ENCODE results near the gene IFNG.

The IFNG gene

GRCh38 chr12:68163560-68164081 lies 4.1 kb upstream of the IFNG start:
- no peak for DNase-seq

GRCh38 chr12:68162374-68162773 lies 2.8 kb upstream of the IFNG start:
- DNase-seq: no peak

DNA sequence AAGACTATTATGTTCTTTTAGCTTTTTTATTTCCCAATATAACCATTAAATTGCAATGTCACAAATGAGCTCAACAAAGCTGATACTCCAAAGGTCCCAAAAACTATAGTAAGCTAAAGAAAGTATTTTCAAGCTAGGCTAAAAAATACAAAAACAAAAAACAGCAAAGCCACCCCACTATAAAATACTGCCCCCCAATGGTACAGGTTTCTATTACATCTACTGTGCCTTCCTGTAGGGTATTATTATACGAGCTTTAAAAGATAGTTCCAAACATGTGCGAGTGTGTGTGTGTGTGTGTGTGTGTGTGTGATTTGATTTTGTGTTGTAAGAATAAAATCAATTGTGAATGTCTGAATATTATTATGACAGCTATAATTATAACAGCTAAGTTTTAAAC lies 1.1 kb downstream of the IFNG start:
- DNase-seq: peak; percentile 5

DNA sequence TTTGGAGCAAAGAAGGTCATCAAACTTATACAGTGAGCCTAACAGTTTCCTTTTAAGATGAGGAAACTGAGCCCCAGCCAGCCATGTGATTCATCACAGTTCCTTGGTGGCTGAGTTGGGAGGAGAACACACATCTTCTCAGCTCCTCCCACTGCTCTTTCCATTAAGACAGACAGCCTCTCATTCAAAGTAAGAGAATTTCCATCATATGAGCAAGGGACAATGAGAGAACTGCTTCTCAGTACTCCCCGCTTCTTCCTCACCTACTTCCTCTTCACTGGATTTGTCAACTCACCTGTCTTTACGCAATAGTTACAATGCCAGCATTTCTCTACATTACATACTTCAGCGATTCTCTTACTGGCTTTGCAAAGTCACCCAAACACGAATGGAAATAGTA lies 2.2 kb downstream of the IFNG start:
- DNase-seq: no peak

DNA sequence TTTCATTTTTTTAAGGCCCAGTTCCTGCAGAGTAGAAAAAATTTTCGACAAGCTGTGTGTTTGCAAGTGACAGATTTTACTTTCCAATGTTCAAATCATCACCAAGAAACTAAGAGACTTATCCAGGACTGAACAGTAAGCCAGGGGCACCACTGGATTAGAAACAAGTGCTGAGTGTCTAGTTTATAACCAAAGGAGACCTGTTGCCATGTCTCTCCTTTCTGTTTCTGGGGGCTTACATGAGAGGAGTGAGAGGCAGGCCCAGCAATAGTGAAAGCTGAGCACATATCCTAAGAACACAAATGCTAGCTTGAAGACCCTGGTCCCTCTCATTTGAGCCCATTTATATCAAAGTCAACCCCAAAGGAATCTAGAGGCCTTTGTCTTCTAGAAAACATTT lies 2.9 kb downstream of the IFNG start:
- no peak for DNase-seq

- no peak for DNase-seq
Observed at GRCh38 chr12:68154779-68155178, 4.8 kb downstream of the IFNG start.

GRCh38 chr12:68148261-68148951 lies 11.1 kb downstream of the IFNG start:
- no peak for DNase-seq

DNA sequence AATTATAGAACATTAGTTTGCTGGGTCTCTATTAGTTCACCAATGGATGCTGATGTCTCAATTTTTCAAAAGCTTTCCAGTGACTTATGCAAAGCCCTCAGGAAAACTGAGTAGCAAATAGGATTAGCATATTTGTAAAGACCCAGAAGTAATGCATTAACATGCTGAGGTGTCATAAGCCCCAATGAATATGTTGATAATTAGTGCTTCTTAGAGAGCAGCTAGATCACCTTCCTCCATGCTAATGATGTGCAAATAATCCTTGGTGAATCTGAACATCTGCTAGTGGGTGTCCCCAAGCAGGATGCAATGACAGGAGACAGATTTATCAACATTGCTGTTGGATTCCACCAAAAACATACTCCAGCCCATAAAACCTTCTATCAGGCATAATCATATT lies 19.0 kb downstream of the IFNG start:
- peak; percentile 62 for DNase-seq

DNA sequence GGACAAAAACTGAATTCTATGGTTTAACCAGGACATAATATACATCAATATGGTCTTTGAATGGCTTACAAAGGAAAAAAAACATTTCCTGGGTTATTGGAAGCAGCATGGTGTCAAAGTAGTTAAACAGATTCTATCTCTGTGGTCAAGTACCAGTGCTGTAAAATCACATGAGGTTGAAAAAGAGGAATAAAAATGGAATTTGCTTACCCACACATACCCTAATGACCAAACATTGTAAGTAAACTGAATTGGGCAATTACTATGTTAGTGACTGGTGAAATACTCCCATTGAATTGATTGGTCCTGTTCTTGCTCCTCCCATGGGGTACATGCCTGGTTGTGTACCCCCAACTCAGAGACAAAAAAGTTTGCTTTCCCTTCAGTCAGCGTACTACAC lies 19.6 kb downstream of the IFNG start:
- DNase-seq: no peak

DNA sequence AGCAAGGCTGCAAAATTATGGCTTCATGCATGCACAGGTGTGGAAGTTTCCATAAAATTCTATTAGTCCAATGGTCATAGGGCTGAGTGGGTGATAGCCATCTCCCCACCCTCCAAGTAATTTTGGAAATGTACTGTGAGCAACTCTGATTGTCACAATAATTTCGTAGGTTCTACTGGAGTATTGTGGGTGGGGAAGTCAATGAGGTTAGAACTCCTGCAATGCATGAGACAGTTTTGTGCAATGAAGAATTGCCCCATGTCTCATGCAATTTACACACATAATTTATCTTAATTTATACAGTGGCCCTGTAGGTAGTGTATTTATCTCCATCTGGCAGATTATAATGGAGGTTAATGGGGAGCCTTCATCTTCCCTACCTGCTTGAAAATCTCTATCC lies 20.5 kb downstream of the IFNG start:
- no peak for DNase-seq

DNA sequence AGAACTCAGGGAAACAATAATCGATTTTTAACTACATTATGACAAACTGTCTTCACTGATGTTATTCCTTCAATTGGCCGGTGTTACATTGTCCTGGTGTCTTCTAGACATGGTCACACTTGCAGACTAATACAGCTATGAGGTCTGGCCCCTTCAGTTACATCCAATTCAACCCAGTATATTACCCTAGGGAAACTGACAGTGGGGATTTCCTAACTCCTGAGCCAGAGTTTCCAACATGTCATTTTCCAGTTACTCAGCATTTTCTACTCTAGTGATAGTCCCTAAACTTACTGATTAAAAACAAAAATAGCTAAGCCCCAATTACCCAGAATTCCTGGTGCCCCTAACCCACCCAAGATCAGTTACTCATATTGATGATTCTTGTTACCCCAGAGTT lies 21.1 kb downstream of the IFNG start:
- no peak for DNase-seq

DNA sequence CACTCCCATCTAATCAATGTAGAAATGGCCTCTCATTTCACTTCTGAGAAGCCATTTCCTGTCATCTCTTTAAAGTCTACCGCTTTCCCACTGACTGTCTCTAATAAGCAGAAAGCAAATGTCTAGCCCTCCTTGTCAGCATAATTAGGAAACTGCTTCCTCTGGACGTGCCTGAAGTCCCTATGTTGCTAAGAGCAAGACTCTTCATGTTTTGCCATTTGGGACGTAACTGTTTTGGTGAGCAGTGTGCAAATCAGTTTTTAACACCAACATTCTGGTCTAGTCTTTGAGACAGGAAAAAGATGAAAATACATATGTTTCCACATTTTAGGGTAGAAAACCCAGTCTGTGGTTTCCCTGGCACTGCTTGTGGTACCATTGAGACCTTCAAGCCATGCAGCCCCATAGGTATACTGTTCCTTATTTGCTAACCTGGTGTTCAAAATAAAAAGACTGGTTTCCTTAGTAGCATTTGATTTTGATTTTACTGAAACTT lies 22.2 kb downstream of the IFNG start:
- DNase-seq: no peak

- no peak for DNase-seq
Observed at GRCh38 chr12:68135520-68135919, 24.0 kb downstream of the IFNG start.

DNA sequence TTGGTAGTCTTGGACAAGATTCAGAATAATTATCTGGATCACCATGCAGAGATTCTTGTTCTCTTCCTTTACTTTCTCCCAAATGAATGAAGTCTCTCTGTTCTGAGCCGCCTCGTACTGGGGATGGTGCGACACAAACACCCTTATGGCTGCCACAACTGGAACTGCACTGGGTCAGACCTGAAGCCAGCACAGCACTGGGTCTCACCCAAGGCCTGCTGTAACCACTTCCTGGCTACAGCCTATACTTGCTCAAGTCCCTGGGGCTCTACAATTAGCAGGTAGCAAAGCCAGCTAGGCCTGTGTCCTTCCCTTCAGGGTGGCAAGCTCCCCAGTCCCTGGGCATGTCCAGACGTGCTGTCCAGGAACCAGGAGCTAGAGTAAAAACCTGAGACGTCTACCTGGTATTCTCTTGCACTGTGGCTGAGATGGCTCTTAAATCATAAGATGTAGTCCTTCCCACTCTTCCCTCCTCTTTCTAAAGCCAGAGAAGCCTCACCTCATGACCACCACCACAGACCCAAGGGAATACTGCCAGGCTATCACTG lies 27.6 kb downstream of the IFNG start:
- DNase-seq: no peak

GRCh38 chr12:68129979-68130378 lies 29.6 kb downstream of the IFNG start:
- DNase-seq: no peak

DNA sequence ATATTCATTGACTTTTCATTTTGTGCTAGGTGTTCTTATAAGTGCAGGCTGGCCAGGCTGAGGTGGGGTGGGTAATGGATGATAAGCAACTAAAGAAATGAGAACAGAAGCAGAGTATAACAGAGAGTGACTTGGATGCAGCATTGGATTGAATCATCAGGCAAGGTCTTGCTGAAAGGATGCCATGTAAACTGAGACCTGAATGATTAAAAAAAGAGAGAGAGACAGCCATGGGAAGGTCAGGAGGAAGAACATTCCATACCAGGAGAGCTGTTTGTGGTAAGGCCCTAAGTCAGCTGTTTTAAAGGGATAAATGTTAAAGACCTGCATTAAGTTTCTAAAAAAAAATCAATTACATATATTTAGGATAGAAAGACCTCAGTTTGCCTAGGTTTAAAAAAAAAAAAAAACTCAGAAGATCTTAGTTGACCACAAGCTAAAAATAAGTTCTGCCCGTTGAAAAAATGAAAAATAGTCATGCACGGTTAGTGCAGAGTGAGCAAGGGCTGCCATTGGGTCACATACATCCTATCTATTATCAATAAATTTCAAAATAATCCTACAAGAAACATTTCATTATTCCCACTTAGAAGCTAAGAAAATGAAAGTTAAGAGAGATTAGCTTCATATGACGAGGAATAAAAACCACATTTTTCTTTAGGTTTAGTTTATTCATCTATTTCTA lies 37.2 kb downstream of the IFNG start:
- DNase-seq: no peak

- no peak for DNase-seq
Observed at GRCh38 chr12:68121143-68121542, 38.4 kb downstream of the IFNG start.

DNA sequence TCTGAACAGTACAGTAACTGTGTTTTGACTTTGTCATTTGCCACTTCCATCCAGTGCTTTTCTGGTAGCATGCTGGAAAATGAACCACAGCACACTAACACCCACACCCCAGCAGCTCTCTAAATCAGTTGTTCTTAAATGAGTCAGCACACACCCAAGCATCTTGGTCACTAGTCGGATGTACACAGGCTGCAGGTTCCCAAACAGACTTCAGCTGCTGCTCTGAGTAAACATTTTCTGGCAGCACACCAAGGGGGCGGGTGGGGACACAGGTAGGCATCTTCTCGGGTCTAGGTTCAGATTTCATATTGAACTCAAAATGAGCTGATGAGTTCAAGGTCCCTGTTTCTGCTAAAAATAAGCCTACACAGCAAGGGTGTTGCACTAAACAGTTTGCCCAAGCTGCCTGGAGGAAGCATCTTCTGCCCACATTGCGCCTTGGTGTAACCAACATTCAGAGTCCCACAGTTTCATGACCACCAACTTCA lies 39.8 kb downstream of the IFNG start:
- DNase-seq: no peak

GRCh38 chr12:68119250-68119649 lies 40.3 kb downstream of the IFNG start:
- DNase-seq: no peak

- DNase-seq: no peak
Observed at GRCh38 chr12:68118096-68118755, 41.3 kb downstream of the IFNG start.

GRCh38 chr12:68117661-68118060 lies 41.9 kb downstream of the IFNG start:
- DNase-seq: no peak

GRCh38 chr12:68115281-68115680 lies 44.3 kb downstream of the IFNG start:
- no peak for DNase-seq

DNA sequence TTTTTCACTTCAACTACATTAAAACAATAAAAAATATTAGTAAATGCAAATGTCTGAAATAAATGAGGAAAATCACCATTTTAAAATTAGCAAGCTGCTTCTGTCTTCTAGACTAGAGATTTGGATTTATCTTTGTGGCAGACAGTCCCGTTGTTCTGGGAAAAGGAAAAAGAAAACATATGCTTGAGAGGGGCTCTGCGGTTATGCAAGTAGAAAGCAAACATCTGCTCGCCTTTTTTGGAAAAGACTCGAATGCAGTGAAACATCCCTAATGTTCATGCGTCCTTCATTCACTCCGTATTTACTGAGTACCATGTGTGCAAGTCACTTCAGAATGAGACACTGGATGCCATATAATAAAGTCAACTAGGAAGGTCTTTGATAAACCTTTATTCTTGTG lies 44.9 kb downstream of the IFNG start:
- peak; percentile 77 for DNase-seq
